GM19238 (cell line): ENCODE results near the gene JUND.
A peak's percentile ranks its signal among the peaks of the same experiment; 100 is the strongest.

ENCODE experiments used
- DNase-seq: peaks from one replicate; pipeline ENCODE4 v3.0.0; 2011; ENCODE audit warnings: low spot score; ENCODE audit not compliant: insufficient read length

JUND gene

GRCh38 chr19:18239303-18239702, 42.1 kb downstream of the JUND start:
- DNase-seq, result no peak

DNA sequence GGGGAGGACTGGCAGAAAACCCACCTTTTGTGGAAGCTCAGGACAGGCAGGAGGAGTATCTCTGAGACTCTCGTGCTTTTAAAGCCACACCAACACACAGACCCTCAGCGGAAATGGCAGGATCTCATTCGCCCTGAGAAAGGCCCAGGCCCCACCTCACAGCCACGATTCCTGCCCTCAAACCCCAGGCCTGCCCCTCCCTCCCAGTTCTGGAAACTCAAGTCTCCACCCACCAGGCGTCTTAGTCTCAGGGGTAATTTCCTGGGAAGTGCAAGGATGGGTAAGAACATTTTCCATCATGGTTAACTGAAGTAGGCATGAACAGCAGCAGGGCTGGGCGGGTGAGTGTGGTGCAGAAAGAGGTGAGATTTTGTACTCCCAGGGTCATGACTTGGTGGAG, 47.2 kb downstream of the JUND start:
- DNase-seq, result no peak

DNA sequence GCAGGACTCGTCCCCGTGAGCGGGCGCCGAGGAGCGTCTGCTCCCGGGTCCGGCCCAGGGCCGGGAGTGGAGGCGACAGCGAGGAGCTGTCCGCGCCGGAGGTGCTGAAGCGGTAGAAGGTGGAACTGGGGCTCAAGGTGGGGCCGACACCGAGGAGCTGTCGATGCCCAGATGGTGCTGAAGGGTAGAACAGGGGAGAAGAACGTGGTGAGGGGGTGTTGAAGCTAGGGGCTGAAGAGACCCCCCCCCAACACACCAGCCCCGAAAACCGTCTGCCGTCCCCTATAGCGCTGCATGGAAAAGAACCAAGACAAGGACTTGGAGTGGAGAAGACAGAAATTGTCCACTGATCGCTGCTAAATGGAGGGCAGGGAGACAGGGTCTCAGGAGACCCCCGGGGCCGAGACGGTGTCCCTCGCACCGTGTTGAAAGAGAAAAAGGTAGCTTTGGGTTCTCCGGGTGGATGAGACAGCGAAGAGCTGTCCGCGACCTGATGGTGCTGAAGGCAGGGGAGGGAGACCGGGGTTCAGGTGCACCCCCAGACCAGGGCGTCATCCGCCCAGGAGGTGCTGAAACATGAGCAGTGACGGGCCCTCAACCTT, 48.1 kb downstream of the JUND start:
- DNase-seq, result peak; percentile 62

- no peak for DNase-seq
These were observed 48.7 kb downstream of the JUND start for GRCh38 chr19:18232540-18233223.

GRCh38 chr19:18231775-18232174, 49.6 kb downstream of the JUND start:
- DNase-seq, result no peak

- DNase-seq, result no peak
These were observed 50.3 kb downstream of the JUND start for GRCh38 chr19:18230941-18231734.

DNA sequence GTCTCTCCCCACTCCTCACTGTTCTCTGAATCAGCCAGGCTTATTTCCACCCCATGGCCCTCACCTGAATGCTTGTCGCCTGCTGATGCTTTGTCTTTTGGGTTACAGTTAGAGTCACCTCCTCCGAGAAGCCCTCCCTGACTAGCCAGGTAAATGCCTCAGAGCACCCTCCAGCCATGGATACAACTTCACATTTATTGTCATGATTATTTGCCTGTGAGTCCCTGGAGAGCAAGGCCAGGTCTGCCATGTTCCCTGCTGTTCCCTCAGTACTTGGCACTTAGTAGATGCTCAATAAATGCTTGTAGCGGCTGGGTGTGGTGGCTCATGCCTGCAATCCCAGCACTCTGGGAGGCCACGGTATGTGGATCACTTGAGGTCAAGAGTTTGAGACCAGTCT, 51.5 kb downstream of the JUND start:
- no peak for DNase-seq
